Fibroblast of mammary gland (primary cell): ENCODE measurements around the gene TRPV2.

Source experiments
- DNase-seq: peaks from one replicate; pipeline ENCODE4 v3.0.0-alpha.2; 2010; ENCODE audit warnings: low read depth
- H3K4me3 ChIP-seq: 2 replicates; pipeline ENCODE4 v1.5.1; 2011; ENCODE audit warnings: low read depth, mild to moderate bottlenecking, low read length, moderate library complexity; ENCODE audit not compliant: control insufficient read depth
- TF ChIP-seq, protein P1 (sequence below): conservative IDR thresholded peaks from 2 replicates; pipeline ENCODE4 v1.5.1; 2011; ENCODE audit warnings: low read depth, low read length, inconsistent platforms; ENCODE audit not compliant: control insufficient read depth, insufficient read depth

The TRPV2 gene

DNA sequence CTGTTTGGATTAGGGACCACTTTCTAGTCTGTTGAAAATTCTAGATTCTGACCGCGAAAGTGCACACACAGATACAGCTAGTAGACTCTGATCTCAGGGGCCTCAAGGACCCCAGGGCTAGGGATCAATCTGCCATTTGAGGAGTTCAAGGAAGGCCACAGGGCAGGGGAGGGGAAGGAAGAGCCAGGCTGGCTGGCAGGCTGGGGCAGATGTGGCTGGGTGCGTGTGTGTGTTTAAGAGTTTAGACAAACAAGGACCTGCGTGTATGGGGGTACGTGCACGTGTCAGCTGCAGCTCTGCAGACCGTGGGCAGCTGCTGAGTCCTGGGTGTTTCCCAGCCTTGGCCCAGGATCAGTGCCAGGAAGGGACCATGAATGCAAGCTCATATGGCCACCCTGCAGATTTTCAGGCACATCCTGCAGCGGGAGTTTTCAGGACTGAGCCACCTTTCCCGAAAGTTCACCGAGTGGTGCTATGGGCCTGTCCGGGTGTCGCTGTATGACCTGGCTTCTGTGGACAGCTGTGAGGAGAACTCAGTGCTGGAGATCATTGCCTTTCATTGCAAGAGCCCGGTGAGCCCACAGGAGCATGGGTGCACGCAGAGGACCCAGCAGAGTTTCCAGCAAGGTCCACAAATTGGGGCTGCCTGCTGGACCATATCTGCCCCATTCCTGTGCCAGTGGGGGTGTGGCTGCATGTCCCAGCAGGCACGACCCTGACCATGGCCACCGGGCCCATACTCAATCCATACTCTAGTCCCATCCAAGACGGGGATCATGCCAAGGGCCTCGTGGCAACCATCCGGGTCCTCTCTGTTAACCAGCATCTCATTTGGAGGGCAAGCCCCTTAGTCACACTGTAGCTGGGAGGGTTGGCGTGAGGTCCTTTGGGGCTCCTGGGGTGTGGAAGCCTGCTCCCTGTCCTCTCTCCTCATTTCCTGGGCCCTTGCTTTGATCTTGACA lies 10.6 kb downstream of the TRPV2 start:
- H3K4me3 ChIP-seq = no peak overlapping the region
- DNase-seq = no peak

GRCh38 chr17:16427020-16427419 lies 11.6 kb downstream of the TRPV2 start:
- TF ChIP-seq, protein P1, sequence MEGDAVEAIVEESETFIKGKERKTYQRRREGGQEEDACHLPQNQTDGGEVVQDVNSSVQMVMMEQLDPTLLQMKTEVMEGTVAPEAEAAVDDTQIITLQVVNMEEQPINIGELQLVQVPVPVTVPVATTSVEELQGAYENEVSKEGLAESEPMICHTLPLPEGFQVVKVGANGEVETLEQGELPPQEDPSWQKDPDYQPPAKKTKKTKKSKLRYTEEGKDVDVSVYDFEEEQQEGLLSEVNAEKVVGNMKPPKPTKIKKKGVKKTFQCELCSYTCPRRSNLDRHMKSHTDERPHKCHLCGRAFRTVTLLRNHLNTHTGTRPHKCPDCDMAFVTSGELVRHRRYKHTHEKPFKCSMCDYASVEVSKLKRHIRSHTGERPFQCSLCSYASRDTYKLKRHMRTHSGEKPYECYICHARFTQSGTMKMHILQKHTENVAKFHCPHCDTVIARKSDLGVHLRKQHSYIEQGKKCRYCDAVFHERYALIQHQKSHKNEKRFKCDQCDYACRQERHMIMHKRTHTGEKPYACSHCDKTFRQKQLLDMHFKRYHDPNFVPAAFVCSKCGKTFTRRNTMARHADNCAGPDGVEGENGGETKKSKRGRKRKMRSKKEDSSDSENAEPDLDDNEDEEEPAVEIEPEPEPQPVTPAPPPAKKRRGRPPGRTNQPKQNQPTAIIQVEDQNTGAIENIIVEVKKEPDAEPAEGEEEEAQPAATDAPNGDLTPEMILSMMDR = no peak
- no peak for DNase-seq
- H3K4me3 ChIP-seq = no peak overlapping the region

More for the DNA sequence above, 10.6 kb downstream of the TRPV2 start:
- TF ChIP-seq, protein P1 = no peak

DNA sequence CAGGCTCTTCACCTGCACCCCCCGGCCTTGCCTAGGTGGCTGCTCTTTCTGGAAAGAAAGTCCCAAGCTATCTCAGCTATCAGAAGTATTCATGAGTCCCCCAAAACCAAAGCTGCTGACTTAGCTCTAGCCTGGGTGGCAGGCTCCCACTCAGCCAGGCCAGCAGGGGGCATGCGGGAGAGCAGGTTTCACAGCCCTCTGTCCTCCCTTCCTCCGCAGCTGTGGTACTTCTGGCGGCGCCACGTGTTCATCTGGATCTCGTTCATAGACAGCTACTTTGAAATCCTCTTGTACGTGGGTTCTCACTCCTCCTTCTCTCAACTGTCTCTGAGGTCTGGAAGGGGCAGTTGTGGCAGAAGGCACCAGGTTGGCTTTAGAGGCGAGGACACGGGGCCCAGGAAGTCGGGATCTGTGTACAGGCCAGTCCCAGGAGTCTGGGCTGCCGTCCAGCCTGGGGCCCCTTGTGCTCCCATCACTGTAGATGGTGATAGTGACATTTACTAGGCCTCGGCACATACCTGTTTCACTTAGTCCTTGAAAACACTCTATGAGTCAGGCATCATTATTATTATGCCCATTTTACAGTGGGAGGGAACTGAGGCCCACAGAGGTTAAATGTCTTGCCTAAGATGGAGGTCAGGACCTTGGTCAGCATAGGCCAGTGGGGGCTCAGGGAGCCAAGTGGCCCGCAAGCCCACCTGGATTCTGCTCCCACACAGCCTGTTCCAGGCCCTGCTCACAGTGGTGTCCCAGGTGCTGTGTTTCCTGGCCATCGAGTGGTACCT lies 12.9 kb downstream of the TRPV2 start:
- TF ChIP-seq, protein P1 = peak; percentile 81
- no peak overlapping the region for H3K4me3 ChIP-seq
- peak; percentile 68 for DNase-seq

- TF ChIP-seq, protein P1 = no peak
- DNase-seq = no peak
- no peak overlapping the region for H3K4me3 ChIP-seq
These were observed 13.7 kb downstream of the TRPV2 start for GRCh38 chr17:16429083-16429482.

DNA sequence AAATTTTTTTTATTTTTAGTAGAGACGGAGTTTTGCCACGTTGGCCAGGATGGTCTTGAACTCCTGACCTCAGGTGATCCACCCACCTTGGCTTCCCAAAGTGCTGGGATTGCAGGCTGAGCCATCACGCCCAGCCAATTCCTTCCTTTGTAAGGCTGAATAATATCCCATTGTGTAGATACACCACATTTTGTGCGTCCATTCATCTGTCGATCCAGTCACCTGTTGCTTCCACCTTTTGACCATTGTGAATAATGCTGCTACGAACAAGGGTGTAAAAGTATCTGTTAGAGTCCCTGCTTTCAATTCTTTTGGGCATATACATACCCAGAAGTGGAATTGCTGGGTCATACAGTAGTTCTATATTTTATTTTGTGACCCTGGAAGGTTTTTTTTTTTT lies 15.3 kb downstream of the TRPV2 start:
- no peak overlapping the region for H3K4me3 ChIP-seq
- TF ChIP-seq, protein P1 = no peak
- DNase-seq = no peak

DNA sequence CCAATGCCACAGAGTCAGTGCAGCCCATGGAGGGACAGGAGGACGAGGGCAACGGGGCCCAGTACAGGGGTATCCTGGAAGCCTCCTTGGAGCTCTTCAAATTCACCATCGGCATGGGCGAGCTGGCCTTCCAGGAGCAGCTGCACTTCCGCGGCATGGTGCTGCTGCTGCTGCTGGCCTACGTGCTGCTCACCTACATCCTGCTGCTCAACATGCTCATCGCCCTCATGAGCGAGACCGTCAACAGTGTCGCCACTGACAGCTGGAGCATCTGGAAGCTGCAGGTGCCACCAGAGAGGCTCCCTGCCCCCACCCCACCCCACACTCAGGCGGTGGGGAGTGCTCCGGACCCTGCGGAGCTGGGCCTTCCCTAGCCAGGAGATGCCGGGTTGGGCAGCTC lies 16.6 kb downstream of the TRPV2 start:
- no peak overlapping the region for H3K4me3 ChIP-seq
- TF ChIP-seq, protein P1 = no peak
- DNase-seq = no peak
